NCI-H2081 (cell line): ENCODE results near the gene HOXB7.

Experiments used
- DNase-seq, 2 experiments: peaks; one replicate each; lab custom pipeline; 2025; lab: John Stamatoyannopoulos, UW

Gene HOXB7

DNA sequence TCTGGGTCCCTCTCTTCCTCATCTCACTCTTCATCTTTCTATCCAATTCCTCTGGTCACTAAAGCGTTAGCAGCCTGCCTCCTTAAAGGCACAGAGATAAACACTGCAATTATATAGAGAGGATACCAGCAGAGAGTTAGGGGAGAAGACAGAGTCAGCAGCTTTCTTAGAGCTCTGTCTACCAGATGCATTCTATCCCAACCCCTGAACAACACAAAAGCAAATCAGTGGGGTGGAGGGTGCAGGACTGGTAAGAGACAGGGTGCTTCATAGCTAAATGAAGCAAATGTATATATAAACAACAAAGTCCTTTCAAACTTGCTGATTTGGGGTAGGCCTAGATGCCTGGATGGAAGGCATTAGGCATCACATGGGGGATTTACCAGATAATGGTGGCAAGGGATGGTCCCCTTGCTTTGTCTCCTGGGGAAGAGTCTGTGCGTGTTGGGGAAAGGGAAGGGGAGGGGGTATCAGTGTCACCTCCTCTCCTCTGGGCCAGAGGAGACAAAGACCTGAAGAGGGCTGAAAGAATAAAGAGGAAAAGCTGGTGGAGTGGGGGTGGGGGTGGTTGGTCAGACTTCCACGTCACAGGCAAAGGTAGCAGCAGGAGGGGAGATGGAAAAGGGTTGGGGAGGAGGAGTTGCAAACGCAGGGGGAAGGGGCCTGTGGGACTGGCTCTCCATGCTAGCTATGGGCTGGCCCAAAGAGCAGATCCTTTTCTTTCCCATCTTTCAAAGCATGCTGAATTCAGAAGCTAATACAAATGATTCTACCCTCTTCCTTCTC, 44.7 kb downstream of the HOXB7 start:
- DNase-seq, result no peak

DNA sequence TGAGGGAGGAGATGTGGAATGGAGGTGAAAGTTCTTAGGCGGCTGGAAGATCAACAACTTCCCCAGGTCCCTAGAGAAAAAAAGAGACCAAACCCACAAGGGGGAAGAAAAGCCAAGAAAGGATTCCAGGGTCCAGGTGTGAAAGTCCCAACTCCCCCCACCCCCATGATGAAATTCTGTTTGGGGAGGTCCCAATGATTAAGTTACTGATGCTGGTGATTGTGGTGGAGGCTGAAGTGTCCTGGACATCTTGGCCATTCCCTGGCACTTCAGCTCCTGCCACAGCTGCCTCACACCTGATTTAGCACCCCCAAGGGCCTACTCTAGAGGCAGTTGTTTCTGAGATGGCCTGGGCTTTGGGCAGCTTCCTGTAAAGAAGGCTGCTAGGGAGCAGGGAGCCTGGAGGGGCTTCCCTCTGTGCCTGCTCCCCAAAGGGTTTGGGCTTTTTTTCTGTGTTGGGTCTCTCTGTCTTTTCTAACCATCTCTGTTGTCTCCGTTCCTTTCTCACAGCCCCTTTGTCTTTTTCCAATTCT, 45.7 kb downstream of the HOXB7 start:
- DNase-seq, result no peak

DNA sequence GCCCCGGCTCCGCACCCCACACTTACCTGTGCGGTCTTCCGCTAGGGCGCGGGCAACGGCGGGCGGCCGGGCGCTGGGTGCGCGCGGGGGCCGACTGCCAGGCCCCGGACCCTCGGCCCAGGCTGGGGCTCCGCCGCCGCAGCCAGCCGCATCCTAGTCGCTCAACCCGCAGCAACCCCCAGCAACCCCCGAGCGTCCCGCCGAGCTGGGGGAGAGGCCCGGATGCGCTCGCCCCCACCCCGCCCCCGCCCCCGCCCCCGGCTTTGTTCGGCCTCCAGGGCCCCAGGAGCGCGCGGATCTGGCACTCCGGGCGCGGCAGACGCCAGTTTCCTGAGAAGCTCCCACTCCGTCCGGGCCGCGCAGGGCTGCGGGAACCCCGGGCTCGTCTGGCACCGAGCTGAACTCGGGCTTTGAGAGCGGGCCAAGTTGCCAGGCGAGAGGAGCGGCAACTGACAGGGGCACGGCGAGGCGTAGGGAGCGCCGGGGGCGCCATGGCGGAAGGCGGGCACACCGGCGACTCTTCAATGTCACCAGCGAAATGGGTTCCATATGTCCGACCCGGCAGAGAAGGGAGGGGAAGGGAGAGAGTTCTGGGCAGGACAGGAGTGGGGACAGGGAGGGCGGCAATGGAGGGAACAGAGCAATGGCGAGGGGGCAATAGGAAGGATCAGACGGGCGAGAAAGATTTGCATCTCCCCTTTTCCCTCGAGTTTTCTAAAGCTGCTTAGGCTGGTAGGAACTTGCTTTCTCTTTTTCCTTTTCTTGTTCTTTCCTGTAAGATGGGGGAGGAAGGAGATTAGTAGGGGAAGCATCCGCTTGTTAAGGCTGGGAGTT, 46.4 kb downstream of the HOXB7 start:
- DNase-seq, result no peak

DNA sequence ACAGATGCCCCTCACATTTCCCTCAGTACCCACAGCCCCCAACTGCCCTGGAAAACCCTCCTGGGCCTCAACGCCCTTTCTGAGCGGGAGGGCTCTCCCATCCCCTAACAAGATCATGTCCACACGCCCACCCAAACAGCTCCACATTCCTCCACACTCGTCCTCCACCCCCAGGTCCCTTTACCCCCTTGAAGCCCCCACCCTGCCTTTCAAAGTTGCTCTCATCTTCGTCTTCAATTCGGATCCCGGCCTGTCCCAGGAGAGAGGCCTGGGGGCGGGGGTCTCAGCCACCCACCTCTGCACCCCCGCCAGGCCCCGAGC, 47.0 kb downstream of the HOXB7 start:
- DNase-seq, result no peak

DNA sequence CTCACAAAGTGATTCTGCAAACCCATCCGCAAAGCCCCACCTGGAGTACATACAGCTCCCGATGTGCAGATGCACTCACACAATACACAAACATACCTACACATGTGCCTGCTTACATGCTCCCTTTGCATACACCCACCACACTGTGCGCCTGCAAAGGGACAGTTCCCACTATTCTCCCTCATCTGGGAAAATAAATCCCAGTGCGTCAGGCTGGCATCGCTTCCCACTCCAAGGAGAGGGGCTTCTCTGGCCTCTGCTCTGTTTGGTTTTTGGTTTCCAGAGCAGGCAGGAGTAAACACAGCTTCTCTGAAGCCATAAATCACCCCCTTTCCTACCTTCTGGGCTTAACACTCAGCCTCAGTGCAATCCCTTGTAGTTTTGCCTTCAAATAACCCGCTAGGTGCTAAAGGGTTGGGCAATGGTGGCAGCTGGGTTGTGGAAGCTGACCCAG, 47.4 kb downstream of the HOXB7 start:
- no peak for DNase-seq

DNA sequence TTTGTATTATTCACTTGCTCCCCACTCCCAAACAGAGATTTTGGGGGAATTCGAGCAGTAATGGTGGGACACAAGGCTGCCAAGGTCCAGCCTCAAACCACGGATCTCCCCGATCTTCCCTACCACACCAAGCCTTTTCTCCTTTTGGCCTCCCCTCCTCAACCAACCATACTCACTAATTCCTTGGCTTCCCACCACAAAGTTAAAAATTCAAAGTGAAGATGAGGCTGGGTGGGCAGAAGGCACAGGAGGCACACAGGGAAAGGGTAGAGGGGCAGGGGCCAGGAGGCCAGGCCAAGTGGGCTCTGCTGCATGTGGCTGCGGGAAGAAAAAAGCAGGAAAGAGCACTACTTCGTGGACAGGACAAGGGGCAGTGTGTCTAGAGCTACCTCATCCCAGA, 47.9 kb downstream of the HOXB7 start:
- no peak for DNase-seq

DNA sequence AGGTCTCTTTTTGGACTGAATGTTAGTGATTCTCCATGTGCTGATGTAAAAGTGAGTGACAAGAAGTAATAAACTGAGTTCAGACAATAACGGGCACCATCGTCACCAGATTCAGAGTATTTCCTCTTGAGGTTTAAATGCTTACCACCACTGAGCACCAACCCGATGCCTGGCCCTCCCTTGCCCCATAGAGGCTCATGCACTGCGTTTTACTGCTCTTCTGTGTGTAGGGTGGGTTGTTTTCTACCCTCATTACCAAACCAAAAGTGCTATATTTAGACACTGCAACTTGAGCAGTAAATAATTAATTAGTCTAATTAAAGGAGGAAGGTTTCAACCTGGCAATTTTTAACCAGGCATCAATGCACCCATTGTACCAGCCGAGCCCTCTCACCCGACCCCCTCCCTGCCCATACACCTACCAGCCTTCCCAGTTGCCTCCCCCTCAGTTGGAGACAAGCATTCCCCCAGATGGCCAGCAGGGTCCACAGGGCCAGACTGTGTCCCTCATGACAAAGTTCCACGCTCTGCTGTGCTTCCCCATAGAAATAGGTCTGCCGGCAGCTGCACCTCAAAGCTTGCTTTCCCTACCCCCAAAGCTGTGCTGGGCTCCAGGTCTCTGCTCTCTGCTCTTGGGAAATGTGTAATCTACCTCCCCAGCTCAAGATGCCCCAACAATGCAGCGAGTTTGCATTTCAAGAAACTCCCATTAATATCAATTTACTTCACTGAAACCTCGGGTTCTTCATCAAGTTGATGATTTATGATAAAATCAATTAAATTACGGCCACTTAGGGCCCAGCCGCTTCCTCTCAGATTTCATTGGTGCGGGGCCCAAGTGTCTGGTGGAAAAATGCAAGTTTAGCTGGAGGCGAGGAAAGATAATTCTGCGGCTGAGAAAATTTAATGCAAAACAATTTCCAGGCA, 48.7 kb downstream of the HOXB7 start:
- no peak for DNase-seq

DNA sequence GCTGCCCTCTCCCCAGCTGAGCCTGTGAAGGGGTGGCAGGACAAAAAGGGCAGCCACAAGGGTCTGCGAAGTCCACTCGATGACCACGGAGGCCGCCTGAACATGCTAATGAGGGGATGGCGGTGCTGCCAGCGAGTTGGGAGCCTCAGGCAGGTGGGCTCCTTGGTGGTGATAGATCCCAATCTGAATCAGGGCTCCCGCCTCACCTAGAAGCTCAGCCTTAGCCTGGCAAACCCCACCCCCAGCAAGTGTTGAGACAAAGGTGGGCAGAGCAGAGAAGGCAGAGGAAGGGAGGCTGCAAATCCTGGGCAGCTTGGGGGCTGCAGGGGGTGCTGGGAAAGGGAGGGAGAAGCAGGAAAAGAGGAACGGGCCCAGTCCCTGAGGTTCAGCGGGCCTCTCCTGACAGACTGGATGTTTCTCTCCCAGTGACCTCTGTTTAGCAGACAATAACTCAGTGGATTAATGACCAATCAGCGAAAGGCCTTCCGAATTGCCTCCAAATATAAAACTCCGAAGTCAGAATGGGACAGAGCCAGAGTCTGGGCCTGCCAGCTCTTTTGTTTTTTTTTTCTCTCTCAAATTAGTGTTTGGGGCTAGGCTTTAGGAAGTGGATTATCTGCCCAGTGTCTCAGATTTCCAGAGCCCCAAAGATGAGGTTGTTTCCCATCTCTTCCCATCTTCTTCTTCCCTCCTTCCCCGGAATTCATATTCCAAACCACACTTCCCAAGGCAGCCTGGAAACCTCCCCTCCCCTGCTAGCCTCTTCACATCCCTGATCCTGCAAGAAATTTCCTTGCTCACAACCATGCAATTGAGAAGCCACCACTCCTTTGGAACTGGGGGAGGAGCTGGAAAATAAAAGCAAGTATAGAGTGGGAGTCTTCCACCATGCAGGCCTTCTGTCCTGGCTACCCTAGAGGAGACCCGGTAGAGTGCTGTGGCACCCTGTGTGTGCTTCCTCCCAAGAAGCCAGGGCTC, 50.7 kb downstream of the HOXB7 start:
- DNase-seq, result no peak

DNA sequence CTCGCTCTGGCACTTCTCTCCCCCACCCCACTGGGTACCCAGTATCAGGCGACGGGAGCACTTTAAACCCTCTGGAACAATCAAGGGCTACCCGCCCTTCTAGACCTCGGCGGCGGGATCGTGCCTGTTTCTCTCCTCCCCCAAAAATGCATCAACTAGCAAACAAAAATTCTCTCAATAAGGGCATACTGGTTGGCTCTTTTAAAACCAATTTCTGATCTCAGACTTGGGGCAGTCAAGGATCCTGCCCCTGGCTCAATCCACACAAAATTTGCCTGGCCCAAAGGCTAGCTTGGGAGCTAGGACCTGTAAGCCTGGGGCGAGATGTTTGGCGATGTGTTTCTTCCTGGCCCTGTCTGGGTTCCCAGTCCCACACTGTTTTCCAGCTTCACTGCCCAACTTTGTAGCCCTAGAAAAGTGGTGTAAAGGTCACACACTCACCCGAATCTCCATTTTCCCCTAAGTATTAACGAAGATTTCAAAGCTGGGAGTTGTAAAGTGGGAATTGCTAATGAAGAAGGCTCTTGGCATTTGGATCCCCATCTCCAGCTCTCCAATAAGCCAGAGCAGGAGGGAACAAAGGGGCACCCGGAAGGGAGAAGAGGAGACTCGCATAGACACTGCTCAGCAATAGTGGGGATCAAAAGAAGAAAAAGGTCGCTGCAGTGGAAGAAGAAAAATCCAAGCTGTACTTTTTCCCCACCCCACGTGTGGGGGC, 51.5 kb downstream of the HOXB7 start:
- DNase-seq, result no peak

DNA sequence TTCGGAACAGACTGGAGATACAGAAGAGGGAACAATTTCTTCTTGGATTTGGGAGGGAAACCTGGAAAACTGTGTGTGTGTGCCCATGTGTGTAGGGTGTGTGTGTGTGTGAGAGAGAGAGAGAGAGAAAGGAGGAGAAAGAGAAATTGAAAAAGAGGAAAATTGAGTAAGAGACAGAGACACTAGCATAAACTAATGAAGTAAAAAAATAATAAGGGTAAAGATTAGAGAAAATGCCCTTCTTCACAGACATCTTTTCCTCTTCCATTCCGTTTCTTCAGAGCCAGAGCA, 52.0 kb downstream of the HOXB7 start:
- no peak for DNase-seq

DNA sequence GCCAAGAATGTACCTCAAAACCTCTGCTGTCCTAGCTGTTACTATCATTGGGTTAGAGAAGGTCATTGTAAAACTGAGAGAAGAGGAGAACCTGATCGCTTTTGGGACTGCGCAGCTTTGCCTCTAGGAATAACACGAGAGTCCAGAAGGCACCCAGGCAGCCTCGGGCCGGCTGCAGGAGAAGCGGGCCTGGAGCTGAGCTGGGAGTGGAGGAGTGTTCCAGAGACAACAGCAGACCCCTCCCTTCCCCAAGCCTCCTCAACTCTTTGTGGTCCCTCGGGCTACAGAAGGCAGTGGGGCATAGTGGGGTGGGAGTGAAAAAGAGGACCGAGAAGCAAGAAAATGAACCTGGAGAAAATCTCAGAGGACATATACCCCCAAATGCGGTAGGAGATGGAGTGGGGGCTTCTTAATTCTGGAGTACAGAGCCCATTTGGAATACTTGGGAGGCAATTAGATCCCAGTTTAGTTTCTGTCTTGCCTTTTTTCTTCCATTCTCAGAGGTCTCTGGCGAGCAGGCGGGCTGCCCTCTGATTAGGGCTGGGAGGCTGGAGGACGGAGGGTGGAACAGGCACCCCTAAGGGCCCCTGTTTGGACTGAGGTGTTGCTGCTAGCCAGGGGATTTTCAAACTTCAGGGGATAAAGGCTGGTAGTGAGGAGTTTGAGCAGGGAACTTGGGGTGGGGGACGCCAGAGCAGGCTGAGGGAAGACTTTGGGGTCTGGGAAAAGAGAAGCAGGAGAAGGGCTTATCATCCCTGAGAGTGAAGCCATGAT, 52.6 kb downstream of the HOXB7 start:
- no peak for DNase-seq
